Measurements from ENCODE around the gene PMEPA1. TPM values are rescaled to one million over a fixed set of nuclear protein-coding genes. Genes with fewer than 3 reads are reported as not detected.

The PMEPA1 gene
- total RNA-seq, 1 donor, result 0.86 TPM

- H3K4me3 ChIP-seq (ENCODE audit: low read depth, low read length), result no peak overlapping the region
- TF ChIP-seq CTCF (IDR thresholded peaks at IDR 0.05; ENCODE audit: insufficient read depth, low read depth, low read length), result no peak
- no peak for DNase-seq (ENCODE audit: low read depth)
These were observed 47.9 kb downstream of the PMEPA1 start for GRCh38 chr20:57661746-57662455.

GRCh38 chr20:57660922-57661745 lies 48.7 kb downstream of the PMEPA1 start:
- H3K4me3 ChIP-seq (ENCODE audit: low read depth, low read length), result no peak overlapping the region
- no peak for TF ChIP-seq CTCF (IDR thresholded peaks at IDR 0.05; ENCODE audit: insufficient read depth, low read depth, low read length)
- DNase-seq (ENCODE audit: low read depth), result no peak

- TF ChIP-seq CTCF (IDR thresholded peaks at IDR 0.05; ENCODE audit: insufficient read depth, low read depth, low read length), result no peak
- H3K4me3 ChIP-seq (ENCODE audit: low read depth, low read length), result no peak overlapping the region
- no peak for DNase-seq (ENCODE audit: low read depth)
These were observed 49.5 kb downstream of the PMEPA1 start for GRCh38 chr20:57660181-57660921.

- TF ChIP-seq CTCF (IDR thresholded peaks at IDR 0.05; ENCODE audit: insufficient read depth, low read depth, low read length), result no peak
- H3K4me3 ChIP-seq (ENCODE audit: low read depth, low read length), result no peak overlapping the region
- DNase-seq (ENCODE audit: low read depth), result no peak
These were observed 50.2 kb downstream of the PMEPA1 start for GRCh38 chr20:57659517-57660180.

GRCh38 chr20:57658833-57659516 lies 50.8 kb downstream of the PMEPA1 start:
- DNase-seq (ENCODE audit: low read depth), result no peak
- TF ChIP-seq CTCF (IDR thresholded peaks at IDR 0.05; ENCODE audit: insufficient read depth, low read depth, low read length), result no peak
- H3K4me3 ChIP-seq (ENCODE audit: low read depth, low read length), result no peak overlapping the region

- no peak for DNase-seq (ENCODE audit: low read depth)
- no peak for TF ChIP-seq CTCF (IDR thresholded peaks at IDR 0.05; ENCODE audit: insufficient read depth, low read depth, low read length)
- no peak overlapping the region for H3K4me3 ChIP-seq (ENCODE audit: low read depth, low read length)
These were observed 51.4 kb downstream of the PMEPA1 start for GRCh38 chr20:57658447-57658832.

Data from fibroblast of villous mesenchyme (primary cell).